ENCODE measurements around the gene GLB1L2.

DNA sequence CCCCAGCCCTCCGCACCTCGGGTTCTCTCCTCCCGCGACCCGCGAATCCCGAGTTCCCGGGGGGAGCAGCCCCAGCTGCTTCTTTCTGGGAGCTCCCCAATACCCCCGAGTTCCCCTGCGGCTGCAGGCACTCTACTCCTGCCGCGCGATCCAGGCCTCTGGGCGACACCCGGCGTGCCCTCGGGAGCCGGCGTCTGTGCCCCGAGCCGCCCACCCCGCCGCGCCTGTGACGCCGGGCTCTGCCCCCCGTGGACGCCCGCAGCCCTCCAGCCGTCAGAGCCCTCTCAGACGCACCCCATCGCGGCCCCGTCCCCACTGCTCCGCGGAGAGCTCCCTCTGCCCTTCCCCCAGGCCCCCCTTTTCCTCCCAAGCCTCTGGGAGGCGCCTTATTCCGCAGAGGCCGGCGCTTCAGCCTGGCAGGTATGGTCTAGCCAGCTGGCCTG, 422 bp downstream of the GLB1L2 start:
- TF ChIP-seq, protein P1, sequence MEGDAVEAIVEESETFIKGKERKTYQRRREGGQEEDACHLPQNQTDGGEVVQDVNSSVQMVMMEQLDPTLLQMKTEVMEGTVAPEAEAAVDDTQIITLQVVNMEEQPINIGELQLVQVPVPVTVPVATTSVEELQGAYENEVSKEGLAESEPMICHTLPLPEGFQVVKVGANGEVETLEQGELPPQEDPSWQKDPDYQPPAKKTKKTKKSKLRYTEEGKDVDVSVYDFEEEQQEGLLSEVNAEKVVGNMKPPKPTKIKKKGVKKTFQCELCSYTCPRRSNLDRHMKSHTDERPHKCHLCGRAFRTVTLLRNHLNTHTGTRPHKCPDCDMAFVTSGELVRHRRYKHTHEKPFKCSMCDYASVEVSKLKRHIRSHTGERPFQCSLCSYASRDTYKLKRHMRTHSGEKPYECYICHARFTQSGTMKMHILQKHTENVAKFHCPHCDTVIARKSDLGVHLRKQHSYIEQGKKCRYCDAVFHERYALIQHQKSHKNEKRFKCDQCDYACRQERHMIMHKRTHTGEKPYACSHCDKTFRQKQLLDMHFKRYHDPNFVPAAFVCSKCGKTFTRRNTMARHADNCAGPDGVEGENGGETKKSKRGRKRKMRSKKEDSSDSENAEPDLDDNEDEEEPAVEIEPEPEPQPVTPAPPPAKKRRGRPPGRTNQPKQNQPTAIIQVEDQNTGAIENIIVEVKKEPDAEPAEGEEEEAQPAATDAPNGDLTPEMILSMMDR (conservative IDR thresholded peaks at IDR 0.05; ENCODE audit: low read length) = no peak
- TF ChIP-seq EZH2phosphoT487 (IDR thresholded peaks at IDR 0.05; ENCODE audit: borderline replicate concordance) = no peak
